ENCODE data around the gene ERCC2. TPM values are rescaled to one million over a fixed set of nuclear protein-coding genes. Genes with fewer than 3 reads are reported as not detected.

The ERCC2 gene
- total RNA-seq, 6 donors from 2014 or later = 7.4 to 19.1 (median 13.0) TPM

DNA sequence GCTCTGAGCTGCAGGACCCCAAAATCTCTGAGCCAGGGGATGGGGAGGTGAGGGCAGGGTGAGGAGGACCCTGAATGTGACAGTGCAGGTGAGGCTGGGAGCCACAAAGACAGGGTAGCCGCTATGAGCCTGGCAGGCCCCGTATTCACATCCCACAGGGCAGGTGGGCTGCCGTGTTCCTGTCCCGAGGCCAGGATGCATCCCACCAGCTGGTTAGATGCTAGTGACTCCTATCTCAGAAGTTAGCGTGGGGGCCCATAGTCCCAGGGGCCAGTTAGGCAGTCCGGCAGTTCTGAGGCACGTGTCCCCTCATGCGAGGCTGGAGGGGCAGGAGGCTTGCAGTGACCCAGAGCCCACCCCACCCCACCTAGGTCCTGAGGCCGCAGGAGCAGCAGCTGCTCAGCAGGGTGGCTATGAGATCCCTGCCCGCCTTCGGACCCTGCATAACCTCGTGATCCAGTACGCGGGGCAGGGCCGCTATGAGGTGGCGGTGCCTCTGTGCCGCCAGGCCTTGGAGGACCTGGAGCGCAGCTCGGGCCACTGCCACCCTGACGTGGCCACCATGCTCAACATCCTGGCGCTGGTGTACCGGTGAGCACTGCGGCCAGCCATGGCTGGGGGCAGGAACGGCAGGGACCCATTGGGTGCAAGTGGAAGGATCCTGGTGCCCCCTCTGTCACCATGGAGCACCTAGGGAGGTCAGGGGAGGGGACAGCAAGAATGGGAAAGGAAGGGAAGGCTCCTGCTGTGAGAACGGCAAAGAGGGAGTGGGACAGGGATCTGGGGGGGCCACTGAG, 22.6 kb downstream of the ERCC2 start:
- Histone ChIP-seq H3K27me3 (peaks cover 0 to 5% (median 2%) of the 10 kb centered on the region in 4 donors), H3K4me3 (no peak overlapping the region), H3K36me3 (peaks cover 0 to 21% (median 11%) of the 10 kb centered on the region in 4 donors), H3K4me1 (no peaks in the 10 kb centered on the region), H3K27ac (no peak overlapping the region), H3K9me3 (no peaks in the 10 kb centered on the region)
- TF ChIP-seq POLR2A (IDR thresholded peaks at IDR 0.05) (no peak), POLR2AphosphoS5 (IDR thresholded peaks at IDR 0.05) (no peak), EP300 (IDR thresholded peaks at IDR 0.05) (no peak)
- TF ChIP-seq, protein P1, sequence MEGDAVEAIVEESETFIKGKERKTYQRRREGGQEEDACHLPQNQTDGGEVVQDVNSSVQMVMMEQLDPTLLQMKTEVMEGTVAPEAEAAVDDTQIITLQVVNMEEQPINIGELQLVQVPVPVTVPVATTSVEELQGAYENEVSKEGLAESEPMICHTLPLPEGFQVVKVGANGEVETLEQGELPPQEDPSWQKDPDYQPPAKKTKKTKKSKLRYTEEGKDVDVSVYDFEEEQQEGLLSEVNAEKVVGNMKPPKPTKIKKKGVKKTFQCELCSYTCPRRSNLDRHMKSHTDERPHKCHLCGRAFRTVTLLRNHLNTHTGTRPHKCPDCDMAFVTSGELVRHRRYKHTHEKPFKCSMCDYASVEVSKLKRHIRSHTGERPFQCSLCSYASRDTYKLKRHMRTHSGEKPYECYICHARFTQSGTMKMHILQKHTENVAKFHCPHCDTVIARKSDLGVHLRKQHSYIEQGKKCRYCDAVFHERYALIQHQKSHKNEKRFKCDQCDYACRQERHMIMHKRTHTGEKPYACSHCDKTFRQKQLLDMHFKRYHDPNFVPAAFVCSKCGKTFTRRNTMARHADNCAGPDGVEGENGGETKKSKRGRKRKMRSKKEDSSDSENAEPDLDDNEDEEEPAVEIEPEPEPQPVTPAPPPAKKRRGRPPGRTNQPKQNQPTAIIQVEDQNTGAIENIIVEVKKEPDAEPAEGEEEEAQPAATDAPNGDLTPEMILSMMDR (IDR thresholded peaks at IDR 0.05) = no peak
- WGBS, 2 donors = 67 to 74% methylated on average over 6 to 22 of the region's 25 CpGs
- DNase-seq (no peak), ATAC-seq (ENCODE audit: low FRiP score in 2 of 2) (no peak)

DNA sequence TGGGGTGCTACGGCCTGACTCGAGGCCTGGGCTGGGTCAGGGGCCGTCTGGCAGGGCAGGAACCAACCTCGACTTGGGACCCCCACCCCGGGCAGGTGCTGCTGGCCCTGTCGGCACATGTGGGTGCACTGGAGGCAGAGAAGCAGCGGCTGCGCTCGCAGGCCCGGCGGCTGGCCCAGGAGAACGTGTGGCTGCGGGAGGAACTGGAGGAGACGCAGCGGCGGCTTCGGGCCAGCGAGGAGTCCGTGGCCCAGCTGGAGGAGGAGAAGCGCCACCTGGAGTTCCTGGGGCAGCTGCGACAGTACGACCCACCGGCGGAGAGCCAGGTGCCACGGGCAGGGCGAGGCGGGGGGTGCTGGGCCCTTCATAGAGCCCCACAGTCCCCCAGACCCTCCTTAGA, 23.9 kb downstream of the ERCC2 start:
- no peak for TF ChIP-seq EP300 (IDR thresholded peaks at IDR 0.05)
- TF ChIP-seq POLR2A (IDR thresholded peaks at IDR 0.05) = no peak
- TF ChIP-seq POLR2AphosphoS5 (IDR thresholded peaks at IDR 0.05) = no peak
- TF ChIP-seq, protein P1 (IDR thresholded peaks at IDR 0.05) = no peak
- DNase-seq (no peak), ATAC-seq (ENCODE audit: low FRiP score in 2 of 2) (no peak)
- H3K4me1 ChIP-seq = no peaks in the 10 kb centered on the region
- H3K27me3 ChIP-seq = peaks cover 0 to 5% (median 2%) of the 10 kb centered on the region in 4 donors
- 51 to 55% methylated on average over 2 to 4 of the region's 27 CpGs for WGBS, 2 donors
- no peak overlapping the region for H3K4me3 ChIP-seq
- no peak overlapping the region for H3K27ac ChIP-seq
- H3K36me3 ChIP-seq = peaks cover 0 to 8% (median 2%) of the 10 kb centered on the region in 4 donors
- H3K9me3 ChIP-seq = no peaks in the 10 kb centered on the region

DNA sequence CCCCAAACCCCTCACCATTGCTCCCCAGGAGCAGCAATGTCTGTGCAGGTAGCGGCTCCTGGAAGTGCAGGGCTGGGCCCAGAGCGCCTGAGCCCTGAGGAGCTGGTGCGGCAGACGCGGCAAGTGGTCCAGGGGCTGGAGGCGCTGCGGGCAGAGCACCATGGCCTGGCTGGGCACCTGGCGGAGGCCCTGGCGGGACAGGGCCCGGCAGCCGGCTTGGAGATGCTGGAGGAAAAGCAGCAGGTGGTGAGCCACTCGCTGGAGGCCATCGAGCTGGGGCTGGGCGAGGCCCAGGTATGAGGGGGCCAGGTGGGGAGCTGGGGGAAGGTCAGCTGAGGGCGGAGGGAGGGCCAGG, 24.9 kb downstream of the ERCC2 start:
- Histone ChIP-seq H3K27ac (no peak overlapping the region), H3K36me3 (no peaks in the 10 kb centered on the region), H3K4me3 (no peak overlapping the region), H3K27me3 (peaks cover 0 to 12% (median 8%) of the 10 kb centered on the region in 4 donors), H3K9me3 (no peaks in the 10 kb centered on the region), H3K4me1 (peaks cover 4 to 6% (median 5%) of the 10 kb centered on the region in 4 donors)
- WGBS, 2 donors = 70 to 85% methylated on average over 8 to 13 of the region's 15 CpGs
- TF ChIP-seq POLR2A (IDR thresholded peaks at IDR 0.05) (no peak), POLR2AphosphoS5 (IDR thresholded peaks at IDR 0.05) (no peak), EP300 (IDR thresholded peaks at IDR 0.05) (no peak)
- TF ChIP-seq, protein P1 (IDR thresholded peaks at IDR 0.05) = no peak
- ATAC-seq (ENCODE audit: low FRiP score in 2 of 2) = no peak
- DNase-seq = no peak

DNA sequence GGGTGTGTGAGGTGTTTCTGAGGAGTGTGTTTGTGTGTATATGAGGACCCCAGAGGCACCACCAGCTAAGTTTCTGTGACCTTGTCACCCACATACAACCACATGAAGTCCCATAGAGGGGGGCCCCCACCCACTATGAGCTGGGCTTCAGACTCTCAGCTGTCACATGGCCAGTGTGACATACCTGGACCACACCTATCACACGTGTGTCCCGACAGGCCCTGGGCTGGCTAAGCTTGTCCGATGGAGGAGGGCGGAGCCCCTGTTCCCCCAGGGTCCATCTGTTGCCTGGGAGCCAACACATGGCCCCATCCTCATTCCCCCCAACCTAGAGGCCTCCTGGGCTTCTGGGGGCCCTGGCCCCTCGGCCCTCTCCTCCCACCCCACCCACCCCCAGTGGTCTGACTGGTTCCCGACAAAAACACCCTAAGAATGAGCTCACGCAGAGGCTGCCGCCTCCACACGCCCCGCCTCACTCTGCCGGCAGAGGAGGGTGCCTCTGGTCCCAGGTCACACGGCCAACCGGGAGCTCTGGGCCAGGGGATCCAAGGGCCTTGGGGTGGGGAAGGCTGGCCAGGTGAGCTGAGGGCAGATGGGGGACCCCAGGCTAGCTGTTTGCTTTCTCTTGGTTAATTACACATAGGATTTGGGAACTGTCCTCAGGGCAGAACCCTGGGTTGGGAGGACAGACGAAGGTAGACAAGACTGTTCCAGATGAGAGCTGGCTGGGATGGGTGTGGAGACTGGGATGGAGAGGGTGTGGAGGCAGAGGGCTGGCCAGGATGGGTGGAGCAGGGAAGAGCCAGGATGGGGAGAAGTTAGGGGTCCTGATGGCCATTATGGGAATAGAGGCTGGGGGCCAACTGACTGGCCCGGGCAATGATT, 25.5 kb downstream of the ERCC2 start:
- peaks cover 6 to 10% (median 8%) of the 10 kb centered on the region in 4 donors for H3K4me1 ChIP-seq
- no peak for DNase-seq
- no peak overlapping the region for H3K27ac ChIP-seq
- peaks cover 0 to 14% (median 10%) of the 10 kb centered on the region in 4 donors for H3K27me3 ChIP-seq
- 54 to 69% methylated on average over 1 to 8 of the region's 15 CpGs for WGBS, 2 donors
- no peak overlapping the region for H3K4me3 ChIP-seq
- TF ChIP-seq, protein P1 (IDR thresholded peaks at IDR 0.05) = no peak
- no peak for TF ChIP-seq POLR2AphosphoS5 (IDR thresholded peaks at IDR 0.05)
- no peak for TF ChIP-seq POLR2A (IDR thresholded peaks at IDR 0.05)
- no peak for TF ChIP-seq EP300 (IDR thresholded peaks at IDR 0.05)
- ATAC-seq (ENCODE audit: low FRiP score in 2 of 2) = no peak
- no peaks in the 10 kb centered on the region for H3K36me3 ChIP-seq
- no peaks in the 10 kb centered on the region for H3K9me3 ChIP-seq

Measured in upper lobe of left lung (tissue), 6 donors.